Activated CD4-positive, alpha-beta T cell treated with anti-CD3 and anti-CD28 coated beads, Interleukin-2, amount 50 U/mL, for 16 hours (primary cell): Measurements from ENCODE around the gene TSPAN32.
"Not testable (repeated sequence)": the region's sequence is repeated elsewhere in the genome, so short reads cannot be mapped to it uniquely, and the experiment has no call there.

Experiments
- DNase-seq: peaks from one replicate; pipeline ENCODE4 v3.0.0-alpha.2; 2020

The TSPAN32 gene

GRCh38 chr11:2316169-2316962, 14.6 kb downstream of the TSPAN32 start:
- DNase-seq = no peak

GRCh38 chr11:2316963-2317244, 15.1 kb downstream of the TSPAN32 start:
- DNase-seq = no peak

- no peak for DNase-seq
These were observed 15.7 kb downstream of the TSPAN32 start for GRCh38 chr11:2317354-2318050.

GRCh38 chr11:2318123-2318522, 16.3 kb downstream of the TSPAN32 start:
- no peak for DNase-seq

- DNase-seq = no peak
These were observed 16.9 kb downstream of the TSPAN32 start for GRCh38 chr11:2318707-2319106.

GRCh38 chr11:2319791-2320472, 18.1 kb downstream of the TSPAN32 start:
- no peak for DNase-seq

GRCh38 chr11:2320568-2321310, 18.9 kb downstream of the TSPAN32 start:
- DNase-seq = no peak

- DNase-seq = no peak
These were observed 19.5 kb downstream of the TSPAN32 start for GRCh38 chr11:2321311-2321683.

- no peak for DNase-seq
These were observed 23.3 kb downstream of the TSPAN32 start for GRCh38 chr11:2325123-2325522.

GRCh38 chr11:2325719-2326118, 23.9 kb downstream of the TSPAN32 start:
- no peak for DNase-seq

GRCh38 chr11:2327032-2327431, 25.2 kb downstream of the TSPAN32 start:
- DNase-seq = no peak

GRCh38 chr11:2328021-2328420, 26.2 kb downstream of the TSPAN32 start:
- no peak for DNase-seq

GRCh38 chr11:2328656-2329354, 27.0 kb downstream of the TSPAN32 start:
- no peak for DNase-seq

GRCh38 chr11:2329551-2329950, 27.7 kb downstream of the TSPAN32 start:
- no peak for DNase-seq

- no peak for DNase-seq
These were observed 28.9 kb downstream of the TSPAN32 start for GRCh38 chr11:2330696-2331095.

- no peak for DNase-seq
These were observed 29.6 kb downstream of the TSPAN32 start for GRCh38 chr11:2331404-2331803.

- not testable (repeated sequence) for DNase-seq
These were observed 30.8 kb downstream of the TSPAN32 start for GRCh38 chr11:2332569-2332968.

- not testable (repeated sequence) for DNase-seq
These were observed 31.8 kb downstream of the TSPAN32 start for GRCh38 chr11:2333486-2334205.

- not testable (repeated sequence) for DNase-seq
These were observed 33.5 kb downstream of the TSPAN32 start for GRCh38 chr11:2335286-2335685.

GRCh38 chr11:2338760-2339159, 36.9 kb downstream of the TSPAN32 start:
- DNase-seq = not testable (repeated sequence)

- DNase-seq = no peak
These were observed 40.7 kb downstream of the TSPAN32 start for GRCh38 chr11:2342557-2342956.

- no peak for DNase-seq
These were observed 41.2 kb downstream of the TSPAN32 start for GRCh38 chr11:2342981-2343380.
